Measurements from ENCODE around the gene AQP12A. TPM values are rescaled to one million over a fixed set of nuclear protein-coding genes. Genes with fewer than 3 reads are reported as not detected.

The AQP12A gene
- total and polyA plus RNA-seq, 2 donors (not counting 1 experiment from before 2014, with no cell fraction given): not detected

GRCh38 chr2:240720686-240721595 lies 29.3 kb downstream of the AQP12A start:
- Mint-ChIP-seq H3K27ac (no peak overlapping the region), H3K4me1 (no peaks in the 10 kb centered on the region), H3K4me3 (no peak overlapping the region), H3K9me3 (ENCODE audit: insufficient read depth) (no peaks in the 10 kb centered on the region), H3K27me3 (no peaks in the 10 kb centered on the region)
- Histone ChIP-seq H3K36me3 (replicated peaks in 1 of 2; ENCODE audit: control extremely low read depth in 1 of 2, control insufficient read depth in 1 of 2, extremely low read depth in 1 of 2, insufficient read depth in 2 of 2, low read length in 1 of 2) (no peaks in the 10 kb centered on the region), H3K79me2 (ENCODE audit: control insufficient read depth, insufficient read depth, low read length) (no peaks in the 10 kb centered on the region), H3K9me3 (ENCODE audit: control extremely low read depth in 1 of 3, control insufficient read depth in 2 of 3, insufficient read depth in 1 of 3, low read length in 2 of 3) (peaks cover 0 to 4% (median 0%) of the 10 kb centered on the region in 3 donors), H3K27ac (ENCODE audit: low read length in 2 of 2) (no peak overlapping the region), H3K4me1 (ENCODE audit: control insufficient read depth in 2 of 2, insufficient read depth in 2 of 2, low read length in 2 of 2) (no peaks in the 10 kb centered on the region), H4K20me1 (ENCODE audit: control insufficient read depth, insufficient read depth, low read length, poor library complexity, severe bottlenecking) (no peaks in the 10 kb centered on the region), H3K27me3 (replicated peaks in 1 of 4; ENCODE audit: control extremely low read depth in 1 of 4, control insufficient read depth in 3 of 4, insufficient read depth in 4 of 4, low read length in 3 of 4) (peaks cover 0 to 3% (median 0%) of the 10 kb centered on the region in 4 experiments), H2AFZ (ENCODE audit: insufficient read depth, low read depth, low read length, poor library complexity, severe bottlenecking) (no peak overlapping the region), H3K4me2 (replicated peaks; ENCODE audit: low read depth, low read length, poor library complexity, severe bottlenecking) (no peak overlapping the region), H3K4me3 (ENCODE audit: control extremely low read depth in 1 of 5, extremely low read depth in 1 of 5, insufficient read depth in 1 of 5, low read depth in 2 of 5, low read length in 4 of 5) (no peak overlapping the region), H3K9ac (ENCODE audit: low read length) (no peak overlapping the region)
- CTCF ChIA-PET: no interaction called here
- POLR2A ChIA-PET: no interaction called here
- no peak for TF ChIP-seq EZH2 (IDR thresholded peaks at IDR 0.05; ENCODE audit: borderline replicate concordance, insufficient read depth, low read depth, low read length, poor library complexity, severe bottlenecking)
- TF ChIP-seq, protein P1, sequence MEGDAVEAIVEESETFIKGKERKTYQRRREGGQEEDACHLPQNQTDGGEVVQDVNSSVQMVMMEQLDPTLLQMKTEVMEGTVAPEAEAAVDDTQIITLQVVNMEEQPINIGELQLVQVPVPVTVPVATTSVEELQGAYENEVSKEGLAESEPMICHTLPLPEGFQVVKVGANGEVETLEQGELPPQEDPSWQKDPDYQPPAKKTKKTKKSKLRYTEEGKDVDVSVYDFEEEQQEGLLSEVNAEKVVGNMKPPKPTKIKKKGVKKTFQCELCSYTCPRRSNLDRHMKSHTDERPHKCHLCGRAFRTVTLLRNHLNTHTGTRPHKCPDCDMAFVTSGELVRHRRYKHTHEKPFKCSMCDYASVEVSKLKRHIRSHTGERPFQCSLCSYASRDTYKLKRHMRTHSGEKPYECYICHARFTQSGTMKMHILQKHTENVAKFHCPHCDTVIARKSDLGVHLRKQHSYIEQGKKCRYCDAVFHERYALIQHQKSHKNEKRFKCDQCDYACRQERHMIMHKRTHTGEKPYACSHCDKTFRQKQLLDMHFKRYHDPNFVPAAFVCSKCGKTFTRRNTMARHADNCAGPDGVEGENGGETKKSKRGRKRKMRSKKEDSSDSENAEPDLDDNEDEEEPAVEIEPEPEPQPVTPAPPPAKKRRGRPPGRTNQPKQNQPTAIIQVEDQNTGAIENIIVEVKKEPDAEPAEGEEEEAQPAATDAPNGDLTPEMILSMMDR (IDR thresholded peaks at IDR 0.05): no peak
- ATAC-seq (ENCODE audit: low read depth) (no peak), DNase-seq (no peak)
- intact Hi-C loops (cut with micrococcal nuclease): no loop called here
- WGBS (ENCODE audit: insufficient coverage): 93% methylated on average over 18 of the region's 25 CpGs

GRCh38 chr2:240721596-240722180 lies 30.0 kb downstream of the AQP12A start:
- WGBS (ENCODE audit: insufficient coverage): 89% methylated on average over 19 of the region's 20 CpGs
- intact Hi-C loops (cut with micrococcal nuclease): no loop called here
- Histone ChIP-seq H2AFZ (ENCODE audit: insufficient read depth, low read depth, low read length, poor library complexity, severe bottlenecking) (no peak overlapping the region), H3K27ac (ENCODE audit: low read length in 2 of 2) (no peak overlapping the region), H3K4me1 (ENCODE audit: control insufficient read depth in 2 of 2, insufficient read depth in 2 of 2, low read length in 2 of 2) (no peaks in the 10 kb centered on the region), H3K4me2 (replicated peaks; ENCODE audit: low read depth, low read length, poor library complexity, severe bottlenecking) (no peak overlapping the region), H3K4me3 (ENCODE audit: control extremely low read depth in 1 of 5, extremely low read depth in 1 of 5, insufficient read depth in 1 of 5, low read depth in 2 of 5, low read length in 4 of 5) (no peak overlapping the region), H3K9ac (ENCODE audit: low read length) (no peak overlapping the region), H3K79me2 (ENCODE audit: control insufficient read depth, insufficient read depth, low read length) (no peaks in the 10 kb centered on the region), H4K20me1 (ENCODE audit: control insufficient read depth, insufficient read depth, low read length, poor library complexity, severe bottlenecking) (no peaks in the 10 kb centered on the region), H3K9me3 (ENCODE audit: control extremely low read depth in 1 of 3, control insufficient read depth in 2 of 3, insufficient read depth in 1 of 3, low read length in 2 of 3) (peaks cover 0 to 4% (median 0%) of the 10 kb centered on the region in 3 donors), H3K36me3 (replicated peaks in 1 of 2; ENCODE audit: control extremely low read depth in 1 of 2, control insufficient read depth in 1 of 2, extremely low read depth in 1 of 2, insufficient read depth in 2 of 2, low read length in 1 of 2) (no peaks in the 10 kb centered on the region), H3K27me3 (replicated peaks in 1 of 4; ENCODE audit: control extremely low read depth in 1 of 4, control insufficient read depth in 3 of 4, insufficient read depth in 4 of 4, low read length in 3 of 4) (peaks cover 0 to 3% (median 0%) of the 10 kb centered on the region in 4 experiments)
- no peak for DNase-seq
- no peaks in the 10 kb centered on the region for H3K4me1 Mint-ChIP-seq
- ChIA-PET POLR2A (no interaction called here), CTCF (no interaction called here)
- TF ChIP-seq EZH2 (IDR thresholded peaks at IDR 0.05; ENCODE audit: borderline replicate concordance, insufficient read depth, low read depth, low read length, poor library complexity, severe bottlenecking): no peak
- TF ChIP-seq, protein P1 (IDR thresholded peaks at IDR 0.05): no peak
- H3K27ac Mint-ChIP-seq: no peak overlapping the region
- H3K9me3 Mint-ChIP-seq (ENCODE audit: insufficient read depth): no peaks in the 10 kb centered on the region
- peaks cover 2% of the 10 kb centered on the region for H3K27me3 Mint-ChIP-seq
- no peak for ATAC-seq (ENCODE audit: low read depth)
- H3K4me3 Mint-ChIP-seq: no peak overlapping the region
